NCI-H1048 (cell line): ENCODE results near the gene CLDN24.

ENCODE experiments used
- DNase-seq: peaks from one replicate; lab custom pipeline; 2025; lab: John Stamatoyannopoulos, UW

CLDN24 gene

DNA sequence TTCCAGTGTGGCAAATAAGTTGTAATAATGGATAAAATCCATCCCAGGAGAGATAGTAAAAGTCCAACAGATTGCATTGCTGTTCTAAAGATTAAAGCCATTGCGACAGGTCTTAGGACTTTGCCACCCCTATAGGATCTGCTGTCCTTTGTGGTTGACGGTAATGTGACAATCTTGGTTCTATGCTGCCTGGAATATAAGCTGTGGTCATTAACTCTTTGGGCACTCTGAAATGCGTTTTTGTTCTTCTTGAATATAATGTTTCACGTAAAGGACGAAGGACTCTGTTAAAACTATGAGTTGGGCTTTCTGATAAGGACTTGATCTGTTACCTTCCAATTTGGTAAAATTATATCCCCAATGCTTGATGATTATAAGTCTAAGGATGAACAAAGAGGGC is at the start of gene CLDN24:
Gene CLDN24 (minus strand): TSS at position 101 of the 400 bp plus-strand sequence. CDS start 0 bp downstream, at position 101.
- DNase-seq = no peak

GRCh38 chr4:183370786-183371185 is 48.6 kb upstream of the CLDN24 start:
- no peak for DNase-seq

- DNase-seq = no peak
Observed at GRCh38 chr4:183369073-183369472, 46.8 kb upstream of the CLDN24 start.

DNA sequence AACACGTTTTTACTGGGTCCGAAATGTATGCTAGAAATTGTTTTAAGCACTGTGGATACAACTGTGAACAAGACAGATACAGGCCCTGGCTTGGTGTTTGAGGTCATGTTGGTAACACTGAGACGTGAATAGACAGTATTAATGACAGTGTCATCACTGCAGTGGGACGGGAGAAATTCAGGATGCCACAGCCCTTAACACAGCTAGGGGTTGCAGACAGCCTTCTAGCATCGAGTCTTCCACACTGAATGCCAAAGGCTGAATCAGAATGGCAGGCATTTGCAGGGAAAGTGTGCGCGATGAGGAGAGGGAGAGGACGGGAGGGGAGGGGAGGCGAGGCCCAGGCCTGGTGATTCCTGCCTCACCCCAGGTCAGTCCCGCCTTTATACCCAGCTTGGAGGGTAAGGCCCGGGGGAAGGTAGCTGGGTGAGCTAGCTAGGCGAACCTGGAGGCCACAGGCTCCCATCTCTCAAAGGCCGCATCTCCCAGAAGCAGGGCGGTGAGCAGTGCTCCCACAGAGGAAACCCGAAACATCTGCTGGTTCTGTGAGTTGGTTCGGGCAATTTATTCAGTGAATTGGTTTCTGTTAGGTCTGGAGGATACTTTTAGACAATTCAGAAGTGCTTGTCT is 44.1 kb upstream of the CLDN24 start:
- DNase-seq = no peak

DNA sequence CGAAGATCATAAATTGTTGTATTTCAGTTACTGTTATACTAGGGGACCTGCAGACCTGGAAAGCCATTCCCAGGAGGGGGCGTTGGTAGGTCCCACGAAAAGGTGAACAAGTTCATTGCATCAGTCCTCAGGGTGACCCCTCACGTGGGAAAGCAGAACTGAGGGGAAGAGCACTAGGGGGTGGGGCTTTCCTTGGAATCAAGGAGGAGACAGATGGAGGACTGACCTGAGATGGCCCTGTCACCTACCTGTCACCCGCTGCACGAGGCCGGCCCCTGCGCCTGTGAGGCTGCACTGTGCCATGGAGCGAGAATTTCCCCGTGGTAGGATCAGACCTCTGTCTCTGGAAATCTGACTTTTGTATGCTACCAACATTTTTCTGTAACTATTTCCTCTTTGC is 41.8 kb upstream of the CLDN24 start:
- DNase-seq = no peak

DNA sequence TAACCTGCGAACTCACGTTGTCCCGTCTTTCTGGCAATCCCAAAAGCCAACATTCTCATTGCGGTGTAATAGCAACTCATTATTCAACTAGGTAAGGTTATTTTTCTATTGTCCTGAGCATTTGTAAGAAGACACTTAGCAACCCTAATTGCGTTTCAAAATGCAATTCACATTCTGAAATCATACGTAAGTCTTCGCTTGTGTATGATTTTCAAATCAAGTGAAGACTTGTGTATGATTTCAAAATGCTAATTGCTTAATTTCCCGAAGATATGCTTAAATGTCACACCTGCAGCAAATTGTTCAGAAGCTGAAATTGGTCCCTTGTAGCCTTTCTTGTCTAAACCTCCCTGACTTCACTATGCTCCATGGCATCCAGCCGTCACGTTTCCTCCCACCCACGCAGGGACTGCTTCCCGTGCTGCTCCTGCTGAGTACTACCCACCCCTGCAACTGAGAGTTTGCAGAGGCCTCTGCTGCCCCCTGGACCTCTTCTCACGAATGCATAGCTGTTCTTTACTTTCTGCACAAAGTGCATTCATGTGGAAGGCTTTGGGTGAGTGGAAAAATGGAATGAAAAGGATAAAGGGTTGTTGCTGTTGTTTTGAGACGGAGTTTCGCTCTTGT is 40.8 kb upstream of the CLDN24 start:
- no peak for DNase-seq

- DNase-seq = no peak
Observed at GRCh38 chr4:183362036-183362435, 39.8 kb upstream of the CLDN24 start.

DNA sequence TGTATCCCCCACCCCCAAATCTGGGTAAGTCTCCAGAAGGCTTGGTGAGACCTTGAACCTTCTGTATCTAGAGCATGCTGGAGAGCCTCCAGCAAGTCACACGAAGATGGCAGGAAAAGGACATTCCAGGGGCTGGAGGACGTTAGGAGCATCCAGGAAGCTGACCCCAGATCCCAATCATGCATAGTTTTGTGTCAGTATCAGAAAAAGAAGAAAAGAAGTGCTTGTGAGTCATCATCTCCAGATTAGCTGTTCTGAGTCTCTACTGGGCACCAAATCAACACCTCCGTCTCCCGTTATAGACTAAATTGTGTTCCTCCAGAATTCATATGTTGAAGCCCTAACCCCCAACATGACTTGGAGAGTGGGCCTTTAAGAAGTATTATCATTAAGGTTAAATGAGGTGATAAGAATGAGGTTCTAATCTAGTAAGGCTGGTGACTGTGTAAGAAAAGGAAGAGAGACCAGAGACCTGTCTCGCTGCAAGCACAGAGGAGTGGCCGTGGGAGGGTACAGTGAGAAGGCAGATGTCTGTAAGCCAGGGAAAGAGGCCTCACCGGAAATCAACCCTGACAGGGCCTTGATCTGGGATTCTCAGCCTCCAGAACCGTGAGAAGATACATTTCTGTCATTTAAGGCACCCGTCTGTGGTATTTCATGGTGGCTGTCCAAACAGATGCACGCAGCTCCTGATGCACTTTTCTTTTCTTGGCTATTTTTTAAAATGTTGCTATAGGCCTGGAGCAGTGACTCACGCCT is 38.1 kb upstream of the CLDN24 start:
- no peak for DNase-seq

DNA sequence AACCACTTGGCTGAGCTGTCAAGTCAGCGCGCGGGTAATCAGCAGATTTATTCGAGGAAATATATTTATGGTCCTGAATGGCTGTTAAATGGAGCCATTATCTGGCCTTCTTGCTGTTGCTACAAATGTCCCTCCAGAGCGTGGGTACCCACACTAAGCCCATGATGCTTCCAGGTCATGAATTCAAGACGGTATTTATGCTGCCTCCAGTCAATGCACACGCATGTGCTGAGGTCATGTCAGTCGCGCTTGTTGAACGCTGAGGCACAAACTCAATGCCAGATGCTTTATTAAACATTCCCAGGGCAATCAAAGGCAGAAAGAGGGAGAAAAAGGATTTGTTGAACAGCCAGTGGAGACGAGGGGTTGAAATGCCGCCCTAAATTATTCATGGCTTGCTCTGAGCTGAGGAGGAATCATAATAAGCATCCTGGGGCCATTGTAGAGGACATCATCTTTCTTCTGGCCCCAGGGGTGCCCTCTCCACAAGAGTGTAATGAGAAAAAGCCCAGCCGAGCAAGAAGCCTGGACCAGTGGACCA is 36.1 kb upstream of the CLDN24 start:
- no peak for DNase-seq

GRCh38 chr4:183356931-183357675 is 34.9 kb upstream of the CLDN24 start:
- DNase-seq = no peak

DNA sequence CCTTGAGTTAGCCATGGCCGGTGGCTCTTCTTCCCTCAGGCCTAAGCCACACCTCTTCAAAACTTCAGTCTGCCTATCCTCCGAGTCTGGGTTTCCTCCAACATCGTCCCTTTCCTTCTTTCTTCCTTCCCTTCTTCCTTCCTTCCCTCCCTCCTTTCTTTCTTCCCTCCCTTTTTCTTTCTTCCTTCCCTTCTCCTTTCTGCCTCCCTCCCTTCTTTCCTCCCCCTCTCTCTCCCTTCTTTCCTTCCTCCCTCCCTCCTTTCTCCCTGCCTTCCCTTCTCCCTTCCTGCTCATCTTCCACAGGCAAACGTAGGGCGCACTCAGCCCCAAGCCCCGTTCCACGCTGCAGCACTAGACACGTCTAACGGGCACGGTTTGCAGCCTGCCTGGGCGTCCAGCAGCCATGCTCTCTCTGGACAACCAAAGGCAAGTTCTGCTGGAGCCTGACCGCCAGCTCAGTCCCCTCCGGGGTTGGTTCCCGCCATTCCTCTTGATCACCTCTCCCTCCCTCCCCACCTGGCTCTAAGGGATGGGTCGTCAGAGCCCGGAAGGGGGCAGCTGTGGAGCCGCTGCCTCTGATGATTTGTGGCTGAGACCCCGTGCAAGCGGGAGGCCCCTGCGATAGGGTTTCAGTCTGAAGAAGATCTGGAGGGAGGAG is 34.1 kb upstream of the CLDN24 start:
- DNase-seq = no peak

DNA sequence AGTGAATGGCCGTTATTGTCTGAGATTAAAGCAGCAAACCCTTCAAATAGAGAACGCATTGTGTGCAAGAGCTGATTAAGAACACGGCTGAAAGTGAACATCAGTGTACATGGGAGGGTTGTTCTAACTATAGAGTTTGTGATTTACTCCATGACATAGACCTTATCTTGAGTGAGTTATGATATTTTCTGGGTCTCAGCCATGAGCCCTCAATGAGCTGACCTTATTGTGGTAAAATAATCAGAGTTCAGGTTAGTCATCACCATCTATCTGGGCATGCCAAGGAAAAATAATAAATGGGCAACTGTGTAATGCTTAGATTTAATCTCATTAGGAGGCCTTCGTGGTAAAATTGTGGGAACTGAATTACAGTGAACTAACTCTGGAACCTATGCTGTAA is 33.2 kb upstream of the CLDN24 start:
- no peak for DNase-seq

DNA sequence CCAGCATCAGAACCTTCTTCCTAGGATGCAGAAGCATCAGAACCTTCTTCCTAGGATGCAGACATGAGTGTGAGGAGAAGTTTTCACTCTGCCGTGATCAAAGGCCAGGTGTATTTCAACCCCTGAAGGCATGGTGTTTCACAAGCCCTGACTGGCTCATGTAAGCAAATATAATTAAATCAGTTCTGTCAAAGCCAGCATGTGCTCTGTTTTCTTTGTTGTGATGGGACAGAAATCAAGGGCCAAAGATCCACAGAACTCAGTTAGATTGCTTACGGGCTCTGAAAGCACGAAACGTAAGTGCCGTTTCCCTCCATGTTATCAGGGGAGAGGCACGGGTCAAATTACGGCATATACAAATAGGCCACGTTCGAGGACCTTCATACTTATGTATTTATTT is 32.0 kb upstream of the CLDN24 start:
- no peak for DNase-seq

DNA sequence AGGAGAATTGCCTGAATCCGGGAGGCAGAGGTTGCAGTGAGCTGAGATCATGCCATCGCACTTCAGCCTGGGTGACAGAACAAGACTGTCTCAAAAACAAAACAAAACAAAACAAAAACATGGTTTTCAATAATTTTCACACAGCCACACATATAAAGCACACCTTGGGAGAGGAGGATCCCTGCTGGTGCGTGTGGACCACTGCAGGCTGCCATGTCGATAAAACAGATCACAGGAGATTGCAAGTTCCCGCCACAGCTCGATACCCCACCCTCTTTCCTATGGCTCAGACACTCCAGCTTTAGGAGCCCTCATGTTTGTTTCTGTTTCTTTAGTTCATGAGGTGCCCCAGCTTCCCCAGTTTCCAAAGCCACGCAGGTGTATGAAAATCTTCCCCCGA is 31.3 kb upstream of the CLDN24 start:
- no peak for DNase-seq

GRCh38 chr4:183352546-183352945 is 30.3 kb upstream of the CLDN24 start:
- DNase-seq = no peak

- no peak for DNase-seq
Observed at GRCh38 chr4:183350317-183351071, 28.3 kb upstream of the CLDN24 start.

- no peak for DNase-seq
Observed at GRCh38 chr4:183349673-183350072, 27.4 kb upstream of the CLDN24 start.

- DNase-seq = no peak
Observed at GRCh38 chr4:183348706-183349659, 26.8 kb upstream of the CLDN24 start.

- no peak for DNase-seq
Observed at GRCh38 chr4:183348136-183348535, 25.9 kb upstream of the CLDN24 start.

DNA sequence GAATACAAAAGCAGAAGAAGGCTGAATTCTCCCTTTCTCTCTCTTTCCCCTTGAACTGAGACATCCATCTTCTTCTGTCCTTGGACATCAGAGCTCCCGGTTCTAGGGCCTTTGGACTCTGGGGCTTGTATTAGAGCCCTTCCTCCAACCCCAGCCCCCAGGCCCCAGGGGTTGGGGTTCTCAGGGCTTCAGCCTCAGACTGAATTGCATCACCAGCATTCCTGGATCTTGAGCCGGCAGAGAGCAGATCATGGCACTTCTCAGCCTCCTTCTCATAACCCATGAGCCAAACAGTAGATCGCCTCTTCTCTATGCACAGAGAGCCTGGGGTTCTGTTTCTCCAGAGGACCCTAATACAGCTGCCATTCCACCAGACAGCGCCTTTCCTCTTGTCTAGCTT is 25.3 kb upstream of the CLDN24 start:
- DNase-seq = no peak
